GM19455 (cell line): Measurements from ENCODE around the gene INF2.
A peak's percentile ranks its signal among the peaks of the same experiment; 100 is the strongest.

Experiments used
- ATAC-seq: cut with Tn5 transposase; IDR thresholded peaks from one replicate; pipeline ENCODE4 v1.9.1; 2021; ENCODE audit not compliant: unreplicated experiment

Gene INF2

DNA sequence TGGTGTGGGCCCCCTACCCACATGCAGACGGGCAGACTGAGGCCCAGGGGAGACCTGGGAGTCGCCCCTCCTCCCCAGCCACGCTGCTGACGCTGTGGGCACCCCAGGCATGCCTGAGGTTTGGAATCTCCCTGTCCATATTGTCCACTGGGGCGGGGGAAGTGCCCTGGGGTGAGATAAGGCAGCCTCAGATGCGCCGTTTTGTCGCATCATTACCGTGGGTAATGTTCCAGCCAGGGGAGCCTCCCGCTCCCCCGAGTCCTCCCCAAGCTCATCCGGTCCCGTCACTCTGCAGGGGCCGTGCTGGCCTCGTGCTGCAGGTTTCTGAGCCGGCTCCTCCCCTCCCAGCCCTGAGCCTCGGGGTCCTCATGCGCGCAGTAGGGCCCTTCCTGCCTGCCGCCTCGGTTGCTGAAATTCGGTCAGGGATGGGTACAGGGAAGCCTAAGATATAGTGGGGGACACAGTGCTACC, 11.4 kb downstream of the INF2 start:
- ATAC-seq = no peak

- ATAC-seq = no peak
These were observed 12.1 kb downstream of the INF2 start for GRCh38 chr14:104701383-104702076.

- no peak for ATAC-seq
These were observed 12.7 kb downstream of the INF2 start for GRCh38 chr14:104702106-104702505.

- no peak for ATAC-seq
These were observed 13.3 kb downstream of the INF2 start for GRCh38 chr14:104702673-104703072.

GRCh38 chr14:104703269-104703668, 13.9 kb downstream of the INF2 start:
- no peak for ATAC-seq

GRCh38 chr14:104704252-104704651, 14.8 kb downstream of the INF2 start:
- no peak for ATAC-seq

GRCh38 chr14:104705340-104706047, 16.1 kb downstream of the INF2 start:
- no peak for ATAC-seq

GRCh38 chr14:104706733-104707607, 17.6 kb downstream of the INF2 start:
- ATAC-seq = no peak

DNA sequence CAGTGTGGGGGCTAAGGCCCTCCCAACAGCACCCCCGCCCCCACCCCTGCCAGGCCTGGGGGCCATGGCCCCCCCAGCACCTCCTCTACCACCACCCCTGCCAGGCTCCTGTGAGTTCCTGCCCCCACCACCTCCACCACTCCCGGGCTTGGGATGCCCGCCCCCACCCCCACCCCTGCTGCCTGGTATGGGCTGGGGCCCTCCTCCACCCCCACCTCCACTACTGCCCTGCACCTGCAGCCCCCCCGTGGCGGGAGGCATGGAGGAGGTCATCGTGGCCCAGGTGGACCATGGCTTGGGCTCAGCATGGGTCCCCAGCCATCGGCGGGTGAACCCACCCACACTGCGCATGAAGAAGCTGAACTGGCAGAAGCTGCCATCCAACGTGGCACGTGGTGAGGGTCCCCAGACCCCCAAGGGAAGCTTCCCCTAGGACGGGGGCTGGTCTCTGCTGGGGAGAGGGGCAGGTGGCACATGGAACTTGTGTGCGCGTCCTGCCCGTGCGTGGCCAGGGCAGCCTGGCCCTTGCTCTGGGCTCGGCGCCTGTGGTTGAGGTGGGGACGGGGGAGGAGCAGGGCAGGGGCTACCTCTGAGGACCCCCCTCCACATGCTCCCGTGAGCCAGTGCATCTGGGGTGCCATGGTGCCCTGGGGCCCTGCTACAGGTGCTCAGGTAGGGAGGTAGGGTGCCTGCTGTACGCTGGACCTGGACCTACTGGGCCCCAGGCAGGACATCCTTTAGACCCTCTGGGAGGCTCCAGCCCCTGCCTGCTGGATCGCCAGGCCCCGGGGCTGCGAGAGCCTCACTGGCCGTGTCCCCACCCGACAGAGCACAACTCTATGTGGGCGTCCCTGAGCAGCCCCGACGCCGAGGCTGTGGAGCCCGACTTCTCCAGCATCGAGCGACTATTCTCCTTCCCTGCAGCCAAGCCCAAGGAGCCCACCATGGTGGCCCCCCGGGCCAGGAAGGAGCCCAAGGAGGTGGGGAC, 18.5 kb downstream of the INF2 start:
- no peak for ATAC-seq

DNA sequence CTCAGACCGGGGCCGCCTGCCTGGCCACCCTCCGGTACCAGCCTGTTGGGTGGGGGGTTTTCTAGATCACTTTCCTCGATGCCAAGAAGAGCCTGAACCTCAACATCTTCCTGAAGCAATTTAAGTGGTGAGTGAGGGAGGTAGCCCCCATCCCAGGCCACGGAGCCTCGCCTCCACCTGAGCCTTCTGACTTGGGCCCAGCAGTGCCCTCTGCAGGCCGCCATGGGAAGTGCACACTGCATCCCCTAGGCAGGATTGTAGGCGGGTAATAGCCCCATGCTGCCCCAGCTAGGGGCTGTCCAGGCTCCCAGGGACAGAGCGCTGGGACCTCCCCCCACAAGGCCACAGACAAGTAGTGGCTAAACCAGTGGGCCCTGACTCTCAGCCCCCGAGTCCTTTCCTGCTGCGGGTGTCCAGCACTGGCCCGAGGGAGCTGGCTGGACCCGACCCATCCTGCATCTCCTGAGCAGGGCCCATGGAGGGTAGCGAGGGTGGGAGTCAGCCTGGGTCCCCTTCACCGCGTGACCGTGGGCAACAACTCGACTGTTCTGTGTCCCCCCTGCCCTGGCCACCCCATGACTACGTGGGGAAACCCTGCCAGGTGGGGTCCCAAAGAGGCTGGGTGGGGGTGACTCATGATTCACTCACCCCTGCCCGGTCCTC, 19.3 kb downstream of the INF2 start:
- ATAC-seq = peak; percentile 62

DNA sequence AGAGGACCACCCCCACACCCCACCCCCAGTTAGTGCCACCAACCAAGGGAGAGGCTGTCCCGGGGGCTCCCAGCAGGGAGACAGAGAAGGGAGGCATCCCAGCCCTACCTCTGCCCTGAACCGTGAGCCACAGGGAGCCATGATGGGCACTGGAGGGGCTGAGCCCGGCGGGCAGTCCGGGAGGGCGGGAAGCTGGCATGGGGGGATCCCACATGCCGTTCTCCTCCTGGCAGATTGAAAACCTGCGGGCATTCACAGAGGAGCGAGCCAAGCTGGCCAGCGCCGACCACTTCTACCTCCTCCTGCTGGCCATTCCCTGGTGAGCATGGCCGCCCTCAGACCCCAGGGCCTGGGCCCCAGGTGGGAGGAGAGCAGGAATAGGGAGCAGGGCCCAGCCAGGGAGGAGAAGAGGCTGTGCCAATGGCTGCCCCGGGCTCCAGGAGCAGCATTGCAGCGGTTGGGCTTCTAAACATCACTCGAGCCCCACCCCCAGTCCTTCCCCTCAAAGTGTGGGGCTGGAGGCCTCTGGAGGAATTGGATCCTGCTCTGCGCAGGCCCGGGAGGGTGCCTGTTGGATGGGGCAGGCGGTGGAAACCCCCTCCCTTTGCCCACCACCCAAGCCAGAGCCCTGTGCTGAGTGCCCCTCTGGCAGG, 20.1 kb downstream of the INF2 start:
- no peak for ATAC-seq

GRCh38 chr14:104710071-104710735, 20.8 kb downstream of the INF2 start:
- no peak for ATAC-seq

DNA sequence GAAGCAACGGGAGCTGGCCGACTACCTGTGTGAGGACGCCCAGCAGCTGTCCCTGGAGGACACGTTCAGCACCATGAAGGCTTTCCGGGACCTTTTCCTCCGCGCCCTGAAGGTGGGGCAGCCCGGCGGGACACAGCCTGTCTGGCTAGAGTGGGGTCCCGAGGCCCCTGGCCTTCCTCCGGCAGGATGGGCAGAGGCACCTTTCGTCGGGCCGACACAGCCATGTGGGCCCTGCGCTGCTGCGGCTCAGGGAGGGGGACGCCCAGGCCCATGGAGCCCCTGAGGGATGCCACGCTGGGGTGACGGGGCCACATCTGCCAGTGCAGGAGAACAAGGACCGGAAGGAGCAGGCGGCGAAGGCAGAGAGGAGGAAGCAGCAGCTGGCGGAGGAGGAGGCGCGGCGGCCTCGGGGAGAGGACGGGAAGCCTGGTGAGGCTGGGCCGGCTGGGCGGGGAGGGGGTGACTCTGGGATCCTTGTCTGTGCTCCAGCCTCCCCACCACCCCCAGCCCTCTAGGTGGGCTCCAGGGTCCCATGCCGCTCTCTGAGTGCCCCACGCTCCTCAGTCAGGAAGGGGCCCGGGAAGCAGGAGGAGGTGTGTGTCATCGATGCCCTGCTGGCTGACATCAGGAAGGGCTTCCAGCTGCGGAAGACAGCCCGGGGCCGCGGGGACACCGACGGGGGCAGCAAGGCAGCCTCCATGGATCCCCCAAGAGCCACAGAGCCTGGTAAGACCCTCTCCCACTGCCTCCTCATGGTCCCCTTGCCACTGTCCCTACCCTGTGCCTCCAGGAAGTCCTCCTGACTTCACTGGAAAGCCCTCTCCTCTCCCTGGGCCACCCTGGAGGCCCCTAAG, 23.7 kb downstream of the INF2 start:
- ATAC-seq = no peak

DNA sequence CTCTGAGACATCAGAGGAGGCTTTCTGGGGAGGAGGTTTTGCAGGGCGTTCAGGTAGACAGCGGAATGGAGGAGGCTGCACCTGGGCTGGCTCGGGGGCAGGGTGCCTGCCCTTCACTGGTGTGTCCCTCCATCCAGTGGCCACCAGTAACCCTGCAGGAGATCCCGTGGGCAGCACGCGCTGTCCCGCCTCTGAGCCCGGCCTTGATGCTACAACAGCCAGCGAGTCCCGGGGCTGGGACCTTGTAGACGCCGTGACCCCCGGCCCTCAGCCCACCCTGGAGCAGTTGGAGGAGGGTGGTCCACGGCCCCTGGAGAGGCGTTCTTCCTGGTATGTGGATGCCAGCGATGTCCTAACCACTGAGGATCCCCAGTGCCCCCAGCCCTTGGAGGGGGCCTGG, 24.6 kb downstream of the INF2 start:
- no peak for ATAC-seq

GRCh38 chr14:104714681-104715080, 25.3 kb downstream of the INF2 start:
- ATAC-seq = no peak

- ATAC-seq = no peak
These were observed 26.0 kb downstream of the INF2 start for GRCh38 chr14:104715416-104715815.

DNA sequence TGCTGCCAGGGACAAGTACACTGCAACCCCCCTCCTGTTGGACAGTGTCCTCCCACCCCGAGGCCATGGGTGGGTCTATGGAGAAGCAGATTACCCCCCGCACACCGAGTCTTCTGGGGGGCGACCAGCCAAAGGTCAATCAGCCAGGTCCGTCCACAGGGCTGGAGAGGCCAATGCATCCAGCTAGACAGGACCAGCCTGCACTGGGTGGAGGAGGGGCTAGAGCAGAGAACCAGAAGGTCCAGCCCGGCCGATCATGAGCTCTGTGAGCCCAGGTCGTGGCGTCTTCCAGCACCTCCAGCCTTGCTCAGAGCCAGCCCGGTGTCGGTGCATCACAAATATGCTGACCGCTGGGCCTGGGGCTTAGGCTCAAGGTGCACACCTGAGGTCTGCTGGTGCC, 26.5 kb downstream of the INF2 start:
- no peak for ATAC-seq

DNA sequence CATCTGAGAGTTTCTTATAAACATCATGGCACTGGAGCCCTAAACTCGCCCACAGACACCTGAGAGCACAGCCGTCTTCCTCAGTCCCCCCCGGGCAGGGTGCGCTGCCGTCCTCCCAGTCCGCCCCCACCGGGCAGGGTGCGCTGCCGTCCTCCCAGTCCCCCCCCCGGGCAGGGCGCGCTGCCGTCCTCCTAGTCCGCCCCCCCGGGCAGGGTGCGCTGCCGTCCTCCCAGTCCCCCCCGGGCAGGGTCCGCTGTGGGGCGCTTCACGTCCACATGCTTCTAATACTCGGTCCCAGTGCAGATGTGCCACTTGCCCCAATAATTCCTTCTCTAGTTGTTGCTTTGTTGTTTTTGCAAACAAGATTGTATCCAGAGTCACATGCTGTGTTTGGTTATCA, 27.7 kb downstream of the INF2 start:
- ATAC-seq = no peak
